HEK293 (cell line): Measurements from ENCODE around the gene SLC12A8.

Experiments
- CTCF ChIA-PET: fragments of 350-600 bp; formaldehyde crosslinking; extraction: SDS; loops from one replicate; lab custom pipeline; 2021; ENCODE audit warnings: antibody characterized with exemption; lab: Yijun Ruan, JAX
- POLR2A ChIA-PET: fragments of 300-600 bp; formaldehyde crosslinking; extraction: SDS; loops from one replicate; lab custom pipeline; 2020; ENCODE audit warnings: antibody characterized with exemption, inconsistent platforms; lab: Yijun Ruan, JAX
- H3K27ac ChIP-seq: fragments of 200-500 bp; sonication (Bioruptor generic); 2 replicates; pipeline ENCODE4 v1.5.1; 2014; ENCODE audit warnings: low read depth, low read length, control low read depth, inconsistent platforms; ENCODE audit errors: extremely low read depth
- H3K36me3 ChIP-seq, 2 experiments: fragments of 200-500 bp in 1 of 2; sonication (Bioruptor generic) in 1 of 2; 1 replicate in 1 of 2; 2 replicates in 1 of 2; pipeline ENCODE4 v1.5.1; 2014 to 2017; ENCODE audit warnings: inconsistent platforms in 2 of 2, low read length in 2 of 2; ENCODE audit not compliant: control insufficient read depth in 2 of 2, insufficient read depth in 1 of 2
- H3K4me1 ChIP-seq: fragments of 200-500 bp; sonication (Bioruptor generic); 2 replicates; pipeline ENCODE4 v1.5.1; 2014; ENCODE audit warnings: mild to moderate bottlenecking, low read length, inconsistent platforms; ENCODE audit not compliant: control insufficient read depth, insufficient read depth
- H3K4me3 ChIP-seq: 2 replicates; pipeline ENCODE4 v1.5.1; 2011; ENCODE audit warnings: low read depth, mild to moderate bottlenecking, control low read depth, low read length, moderate library complexity
- H3K9me3 ChIP-seq: fragments of 200-500 bp; sonication (Bioruptor generic); 2 replicates; pipeline ENCODE4 v1.5.1; 2014; ENCODE audit warnings: low read depth, low read length, inconsistent platforms; ENCODE audit not compliant: control insufficient read depth, insufficient read depth
- ATF2 ChIP-seq: fragments of 450-650 bp; formaldehyde crosslinking; IDR thresholded peaks from 2 replicates; pipeline ENCODE4 v1.5.1; 2016; ENCODE audit warnings: missing biosample characterization, missing genetic modification characterization, low read depth
- GLI2 ChIP-seq: fragments of 450-650 bp; formaldehyde crosslinking; IDR thresholded peaks from 2 replicates; pipeline ENCODE4; 2017; ENCODE audit warnings: missing biosample characterization, missing genetic modification characterization, low read depth, borderline replicate concordance
- PRDM2 ChIP-seq: fragments of 450-650 bp; formaldehyde crosslinking; IDR thresholded peaks from 2 replicates; pipeline ENCODE4 v1.5.1; 2016; ENCODE audit warnings: missing biosample characterization, missing genetic modification characterization, borderline replicate concordance
- SCRT1 ChIP-seq: fragments of 450-650 bp; formaldehyde crosslinking; IDR thresholded peaks from 2 replicates; pipeline ENCODE4 v1.5.1; 2016; ENCODE audit warnings: missing biosample characterization, missing genetic modification characterization, borderline replicate concordance
- SP3 ChIP-seq: fragments of 450-650 bp; formaldehyde crosslinking; IDR thresholded peaks from 2 replicates; pipeline ENCODE4 v1.5.1; 2016; ENCODE audit warnings: missing biosample characterization, missing genetic modification characterization
- ZBTB11 ChIP-seq: fragments of 450-650 bp; formaldehyde crosslinking; conservative IDR thresholded peaks from 2 replicates; pipeline ENCODE4 v1.5.1; 2016; ENCODE audit warnings: low read depth, missing biosample characterization, missing genetic modification characterization
- ZBTB48 ChIP-seq: fragments of 450-650 bp; formaldehyde crosslinking; IDR thresholded peaks from 2 replicates; pipeline ENCODE4 v1.5.1; 2016; ENCODE audit warnings: missing biosample characterization, missing genetic modification characterization
- ZFP3 ChIP-seq: fragments of 450-650 bp; formaldehyde crosslinking; IDR thresholded peaks from 2 replicates; pipeline ENCODE4 v1.5.1; 2016; ENCODE audit warnings: low read depth, missing biosample characterization, missing genetic modification characterization
- ZNF302 ChIP-seq: fragments of 450-650 bp; formaldehyde crosslinking; IDR thresholded peaks from 2 replicates; pipeline ENCODE4 v1.5.1; 2016; ENCODE audit warnings: missing biosample characterization, missing genetic modification characterization, low read depth
- ZNF404 ChIP-seq: fragments of 450-650 bp; formaldehyde crosslinking; IDR thresholded peaks from 2 replicates; pipeline ENCODE4 v1.5.1; 2017; ENCODE audit warnings: missing biosample characterization, missing genetic modification characterization
- ZNF555 ChIP-seq: fragments of 450-650 bp; formaldehyde crosslinking; conservative IDR thresholded peaks from 2 replicates; pipeline ENCODE4 v1.5.1; 2017; ENCODE audit warnings: missing biosample characterization, mild to moderate bottlenecking, missing genetic modification characterization, inconsistent platforms
- ZNF645 ChIP-seq: fragments of 450-650 bp; formaldehyde crosslinking; IDR thresholded peaks from 2 replicates; pipeline ENCODE4; 2016; ENCODE audit warnings: missing biosample characterization, missing genetic modification characterization
- ZNF791 ChIP-seq: fragments of 450-650 bp; formaldehyde crosslinking; IDR thresholded peaks from 2 replicates; pipeline ENCODE4 v1.5.1; 2016; ENCODE audit warnings: missing biosample characterization, missing genetic modification characterization

The SLC12A8 gene

GRCh38 chr3:125214738-125215137 lies 2.2 kb upstream of the SLC12A8 start:
- Histone ChIP-seq H3K36me3 (no peaks in the 10 kb centered on the region), H3K9me3 (no peaks in the 10 kb centered on the region), H3K27ac (no peak overlapping the region), H3K4me1 (no peaks in the 10 kb centered on the region), H3K4me3 (no peak overlapping the region)
- TF ChIP-seq ZNF791: no peak
- TF ChIP-seq ZBTB11 (tag by site-specific recombination): no peak
- TF ChIP-seq, all 188 proteins: peak for 0
- ChIA-PET CTCF (interaction anchor here (0.6 kb wide), 2 partner anchors 44 to 81 kb away, joined by 4 to 5 read pairs; no protein-coding TSS in a partner anchor), POLR2A (no interaction called here)

- Histone ChIP-seq H3K4me3 (no peak overlapping the region), H3K9me3 (no peaks in the 10 kb centered on the region), H3K36me3 (no peaks in the 10 kb centered on the region), H3K4me1 (no peaks in the 10 kb centered on the region), H3K27ac (no peak overlapping the region)
- TF ChIP-seq ZFP3 (tag by site-specific recombination): no peak
- TF ChIP-seq ZNF404: no peak
- TF ChIP-seq ZNF555: no peak
- TF ChIP-seq ZNF645: no peak
- no peak for TF ChIP-seq SCRT1
- no peak for TF ChIP-seq SP3
- TF ChIP-seq GLI2: no peak
- TF ChIP-seq PRDM2: no peak
- no peak for TF ChIP-seq ZNF302
- TF ChIP-seq ATF2 (tag by site-specific recombination): no peak
- no peak for TF ChIP-seq ZBTB48 (tag by site-specific recombination)
- CTCF ChIA-PET: interaction anchor here (0.6 kb wide), 1 partner anchor 43 kb away, joined by 5 read pairs; no protein-coding TSS in a partner anchor
- POLR2A ChIA-PET: no interaction called here
Measured at GRCh38 chr3:125213946-125214542, 1.5 kb upstream of the SLC12A8 start.
